Hepatocyte (in vitro differentiated cells): ENCODE measurements around the gene RND2.

ENCODE experiments used
- CTCF ChIP-seq: fragments of 200-600 bp; sonication (generic); IDR thresholded peaks from 2 replicates; pipeline ENCODE4 v1.5.1; 2016; ENCODE audit warnings: antibody characterized with exemption, mild to moderate bottlenecking; ENCODE audit not compliant: poor library complexity
- EZH2 ChIP-seq: fragments of 200-600 bp; sonication (generic); IDR thresholded peaks from 2 replicates; pipeline ENCODE4 v1.6.1; 2016; ENCODE audit warnings: antibody characterized with exemption, mild to moderate bottlenecking, borderline replicate concordance

DNA sequence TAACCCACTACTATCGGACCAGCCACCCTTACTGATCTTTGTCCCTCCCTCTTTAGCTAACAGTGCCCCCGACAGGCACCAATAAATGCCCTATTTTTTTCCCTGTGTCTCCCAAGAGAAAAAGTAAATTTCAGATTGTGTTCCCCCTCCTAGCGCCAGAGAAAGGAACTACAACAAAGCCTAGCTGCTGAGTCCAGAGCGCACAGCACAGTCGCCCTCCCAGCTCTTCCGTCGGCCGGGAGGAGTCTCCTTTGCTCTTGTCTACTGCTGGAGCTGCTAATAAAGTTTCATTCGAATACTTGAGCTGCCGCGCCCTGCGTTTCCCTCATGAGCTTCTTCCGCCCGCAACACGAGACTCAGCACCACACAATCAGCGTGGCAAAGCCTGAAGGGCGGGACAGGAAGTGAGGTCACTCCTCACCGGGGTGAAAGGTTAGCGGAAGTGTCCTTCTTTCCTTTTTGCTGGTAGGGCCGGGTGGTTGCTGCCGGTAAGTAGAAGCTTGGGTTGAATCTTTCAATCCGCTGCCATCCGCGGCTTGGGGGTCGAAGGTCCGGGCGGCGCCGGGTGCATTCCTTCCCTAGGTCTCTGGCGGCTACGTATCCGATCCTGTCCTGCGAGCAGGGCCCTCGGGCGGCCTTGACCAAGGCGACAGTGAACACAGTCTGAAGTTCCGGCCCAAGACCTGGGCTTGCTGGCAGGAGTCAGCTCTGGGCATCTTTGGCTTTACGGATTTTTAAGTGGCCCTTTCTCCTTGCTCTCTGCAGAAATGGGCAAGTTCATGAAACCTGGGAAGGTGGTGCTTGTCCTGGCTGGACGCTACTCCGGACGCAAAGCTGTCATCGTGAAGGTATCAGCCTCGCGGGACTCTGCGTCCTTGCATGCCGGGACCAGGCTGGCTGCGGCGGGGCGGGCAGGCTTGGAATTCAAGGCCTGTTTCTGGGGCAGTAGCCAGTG is 26.8 kb upstream of the RND2 start, which contains the start of gene RPL27:
- TF ChIP-seq EZH2 (no peak), CTCF (peak; percentile 77)
